NCI-H1105 treated with DMSO at 0.1 percent for 48 hours (cell line): Measurements from ENCODE around the gene PARD3.

Source experiments
- DNase-seq: peaks from one replicate; lab custom pipeline; 2025; lab: John Stamatoyannopoulos, UW

Gene PARD3

DNA sequence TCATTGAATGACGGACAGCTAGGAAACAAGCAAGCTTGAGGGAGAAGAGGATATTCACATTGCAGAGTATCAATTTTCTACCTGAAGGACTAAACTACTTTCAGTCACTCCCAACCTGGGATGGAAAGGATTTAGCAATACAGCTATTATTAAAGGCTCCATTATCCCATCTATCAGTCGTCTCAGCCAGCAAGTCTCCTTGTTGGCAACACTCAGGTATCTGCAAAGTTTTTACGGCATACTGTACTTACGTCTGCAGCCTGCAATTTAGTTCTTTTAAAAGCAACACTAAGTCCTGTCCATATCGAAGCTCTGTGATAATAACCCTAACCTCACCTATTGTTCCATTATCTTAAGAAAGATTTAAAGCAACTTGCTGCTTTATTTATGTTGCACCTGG, 689.4 kb downstream of the PARD3 start:
- no peak for DNase-seq

DNA sequence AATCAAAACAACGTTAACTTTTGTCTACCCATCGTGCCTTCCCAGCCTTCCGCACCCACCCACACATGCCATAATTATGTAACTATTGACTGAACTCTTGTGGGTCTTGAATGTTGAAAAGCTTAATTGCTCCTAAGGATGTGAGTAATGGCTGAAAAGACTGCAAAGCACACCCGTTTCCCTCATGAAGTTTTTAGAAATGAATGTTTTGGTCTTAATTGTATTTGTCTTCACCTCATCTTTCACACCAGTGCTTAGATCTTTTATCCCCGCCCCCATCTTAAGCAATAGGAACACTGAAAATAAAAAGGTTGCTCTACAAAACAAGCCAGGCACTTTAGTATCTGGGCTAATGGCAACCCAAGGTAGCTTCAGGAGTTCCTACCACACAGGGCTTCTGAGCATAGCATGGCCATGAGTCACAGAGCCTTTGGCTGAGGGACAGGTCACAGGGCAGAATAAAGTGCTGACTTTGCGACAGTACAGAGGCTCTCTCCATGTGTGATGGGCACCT, 690.5 kb downstream of the PARD3 start:
- peak; percentile 20 for DNase-seq

DNA sequence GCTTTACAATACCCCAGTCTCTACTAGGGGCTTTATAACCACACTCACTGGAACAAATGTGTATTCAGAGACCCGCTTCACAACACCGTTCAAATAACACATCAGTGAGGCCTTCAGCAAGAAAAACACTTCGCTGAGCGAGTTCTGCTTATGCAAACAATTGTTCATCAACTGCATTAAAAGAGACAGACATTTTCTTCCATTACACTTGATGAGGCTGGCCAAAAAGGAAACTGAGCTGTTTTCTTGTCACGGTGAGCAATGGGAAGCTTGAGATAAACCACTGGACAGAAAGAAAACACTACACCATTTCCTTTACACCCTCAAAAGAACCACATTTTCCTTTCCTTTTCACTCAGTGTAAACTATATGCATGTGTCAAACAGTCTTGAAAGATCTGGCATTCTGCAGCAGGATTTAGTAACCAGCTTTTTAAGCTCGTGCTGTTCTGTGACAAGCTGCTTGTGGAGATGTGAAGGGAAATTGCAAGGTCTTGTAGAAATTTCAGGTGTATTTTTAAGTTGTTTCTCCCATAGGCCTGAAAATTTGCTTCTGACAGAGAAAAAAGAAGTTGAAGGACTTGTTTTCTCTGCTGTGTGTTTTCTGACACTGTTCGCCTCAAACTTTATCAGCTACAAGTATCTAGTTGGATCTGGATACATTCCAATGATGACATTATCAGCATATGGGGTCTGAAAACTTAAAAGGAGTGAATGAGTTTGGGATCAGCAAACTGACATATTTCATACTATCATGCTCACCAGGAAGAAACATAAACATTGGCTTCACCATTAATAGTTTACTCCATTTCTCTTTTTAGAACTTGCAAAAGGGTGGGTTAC, 693.1 kb downstream of the PARD3 start:
- no peak for DNase-seq

DNA sequence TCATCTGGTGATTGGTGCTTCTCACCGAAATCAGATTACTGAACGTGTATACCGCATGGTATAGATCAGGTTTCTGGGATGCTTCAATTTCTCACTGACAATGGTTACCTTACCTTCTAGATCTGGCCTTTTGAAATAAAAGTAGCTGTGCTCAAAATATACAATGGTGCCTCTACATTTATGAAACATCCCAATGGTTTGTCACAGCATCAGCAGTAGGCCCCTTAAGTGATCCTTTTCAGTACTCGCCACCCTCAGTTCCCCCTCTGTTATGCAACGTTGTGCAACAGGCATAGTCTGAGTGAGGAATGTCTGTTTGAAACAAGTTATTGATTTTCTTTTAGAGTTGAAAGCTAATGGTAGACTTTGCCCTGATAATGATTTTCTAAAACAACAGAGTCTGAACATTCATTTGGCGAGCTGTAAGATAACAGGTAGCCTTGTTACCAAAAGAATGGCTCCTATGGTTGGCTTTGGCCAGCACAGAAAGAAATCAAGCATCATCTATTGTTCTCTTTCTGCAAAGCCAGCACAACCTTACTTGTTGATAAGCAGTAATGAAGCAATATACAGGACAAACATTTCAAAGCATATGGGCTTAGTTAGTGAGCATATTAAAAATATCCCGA, 693.9 kb downstream of the PARD3 start:
- DNase-seq, result no peak

DNA sequence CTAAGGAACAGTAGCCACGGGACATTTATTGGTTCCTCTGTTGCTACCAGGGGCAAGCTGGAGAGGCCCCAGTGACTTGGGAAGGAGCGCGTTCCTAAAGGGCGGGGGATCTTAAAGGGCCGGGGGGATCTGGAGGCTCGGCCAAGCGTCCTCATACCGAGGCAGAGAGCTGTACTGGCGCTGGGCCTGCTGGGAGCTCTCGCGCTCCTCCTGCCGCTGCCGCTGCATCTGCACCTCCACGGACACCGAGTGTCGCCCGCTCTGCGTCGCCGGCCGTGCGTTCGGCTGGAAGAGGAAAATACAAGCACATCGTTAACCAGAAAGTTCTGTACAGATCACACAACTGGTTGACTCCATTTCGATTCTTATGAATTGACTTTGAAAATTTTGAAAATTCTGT, 695.6 kb downstream of the PARD3 start:
- no peak for DNase-seq

DNA sequence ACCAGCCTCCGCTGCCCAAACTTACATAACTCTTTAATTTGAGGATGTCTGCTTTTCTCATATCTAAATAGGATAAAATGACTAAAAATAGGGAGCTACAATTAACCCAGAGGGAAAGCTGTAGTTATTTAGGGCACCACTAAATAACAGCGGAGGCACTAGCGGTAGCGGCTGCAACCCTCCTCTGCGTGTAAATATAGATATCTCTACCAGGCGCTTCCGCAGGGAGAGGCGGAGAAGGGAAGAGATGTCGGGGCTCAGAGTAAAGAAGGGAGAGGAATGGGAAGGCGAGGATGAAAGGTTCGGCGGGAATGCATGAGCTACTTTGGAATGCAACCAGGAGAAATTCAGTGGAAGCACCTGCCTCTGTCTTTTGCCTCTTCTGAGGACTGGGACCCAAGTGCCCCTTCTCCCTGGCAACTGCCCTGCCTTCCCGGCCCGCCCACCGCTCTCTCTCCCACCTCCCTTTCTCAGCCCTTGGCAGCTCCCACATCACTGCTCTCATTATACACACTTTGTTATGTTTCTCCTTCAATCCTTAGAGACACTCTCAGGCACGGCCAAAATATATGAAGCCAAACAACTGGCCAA, 698.3 kb downstream of the PARD3 start:
- DNase-seq, result no peak

DNA sequence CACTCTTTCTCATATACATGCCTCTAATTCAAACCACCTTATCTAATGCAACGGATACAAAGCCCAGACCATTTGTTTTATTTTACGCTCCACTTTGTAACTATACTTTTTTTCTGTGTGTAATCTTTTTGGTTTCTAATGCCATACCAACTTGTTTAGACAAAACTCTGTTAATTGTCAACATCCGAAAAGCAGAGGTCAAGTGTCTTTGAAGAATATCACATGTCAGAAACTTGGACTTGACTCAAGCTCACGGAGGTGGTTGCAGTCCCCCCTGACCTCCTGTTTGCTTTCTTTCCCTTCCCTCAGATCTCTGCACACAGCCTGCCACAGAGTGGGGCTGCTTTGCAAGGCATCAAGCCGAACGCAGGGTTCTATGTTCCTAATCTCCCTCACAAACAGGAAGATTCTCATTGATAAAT, 698.9 kb downstream of the PARD3 start:
- peak; percentile 72 for DNase-seq

DNA sequence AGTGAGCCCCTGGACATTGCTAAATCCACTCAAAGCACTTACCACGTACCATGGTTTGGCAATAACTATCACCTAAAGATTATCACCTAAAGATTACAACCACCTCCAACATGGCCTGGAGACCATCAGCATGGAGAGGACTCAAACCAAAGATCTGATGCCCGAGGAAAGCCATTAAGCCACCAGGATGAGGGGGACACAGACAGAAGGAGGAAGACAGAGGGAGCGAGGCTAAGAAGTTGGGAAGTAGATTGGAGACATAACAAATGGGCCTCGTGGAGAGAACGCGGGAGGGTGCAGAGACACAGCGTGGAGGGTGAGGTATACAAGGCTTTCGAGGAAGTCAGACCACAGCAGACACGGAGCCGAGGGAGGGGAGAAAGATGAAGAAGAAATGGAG, 700.2 kb downstream of the PARD3 start:
- DNase-seq, result no peak

DNA sequence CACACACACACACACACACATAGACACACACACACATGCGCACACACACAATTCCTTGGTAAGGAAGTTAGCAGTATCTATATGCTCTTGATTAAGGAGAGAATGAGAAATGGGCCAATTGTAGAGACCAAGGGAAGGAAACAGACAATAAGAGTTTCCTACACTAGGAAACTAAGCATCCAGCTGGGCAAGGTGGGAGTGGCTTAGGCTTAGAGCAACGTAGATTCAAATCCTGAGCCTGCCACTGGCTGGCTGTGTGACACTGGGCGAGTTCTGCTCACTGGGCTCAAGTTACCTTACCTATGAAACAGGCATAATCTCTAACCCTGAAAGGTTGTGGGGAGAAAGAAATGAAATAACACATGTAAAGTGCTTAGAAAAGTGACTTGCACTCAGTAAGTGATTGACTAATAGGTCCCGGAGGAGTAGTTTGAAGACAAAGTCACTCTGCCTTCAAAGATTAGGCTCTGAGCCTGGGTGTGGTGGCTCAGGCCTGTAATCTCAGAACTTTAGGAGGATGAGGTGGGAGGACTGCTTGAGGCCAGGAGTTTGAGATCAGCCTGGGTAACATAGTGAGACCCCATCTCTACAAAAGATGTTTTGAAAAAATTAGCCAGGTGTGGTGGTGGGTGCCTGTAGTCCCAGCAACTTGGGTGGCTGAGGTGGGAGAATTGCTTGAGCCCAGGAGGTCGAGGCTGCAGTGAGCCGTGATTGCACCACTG, 701.4 kb downstream of the PARD3 start:
- no peak for DNase-seq

DNA sequence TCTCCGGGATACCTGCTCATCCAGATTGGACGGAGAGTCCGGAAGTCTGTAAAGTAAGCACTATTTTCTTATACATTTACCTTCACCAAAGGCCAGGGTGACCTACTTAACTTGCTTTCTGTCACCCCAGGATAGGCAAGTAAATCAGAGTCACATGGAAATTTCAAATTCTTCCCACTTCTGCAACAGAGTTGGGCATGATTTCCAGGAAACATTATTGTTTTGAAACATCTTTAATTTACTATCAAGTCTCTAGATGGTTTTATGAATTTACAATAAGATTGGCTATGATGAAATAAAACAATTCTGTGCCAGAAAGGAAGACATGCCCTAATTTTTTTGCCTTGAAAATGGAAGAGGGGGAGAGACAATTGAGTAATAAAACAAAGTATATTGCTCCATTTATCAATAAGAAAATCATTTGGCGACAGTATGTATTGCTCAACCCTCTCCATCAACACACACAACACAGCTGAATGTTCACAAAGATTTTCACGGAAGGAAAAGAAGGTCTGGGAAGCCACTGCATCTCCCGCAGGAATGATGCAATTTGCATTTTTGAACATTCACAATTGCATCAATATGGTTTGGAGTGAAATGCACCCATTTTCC, 702.8 kb downstream of the PARD3 start:
- no peak for DNase-seq

DNA sequence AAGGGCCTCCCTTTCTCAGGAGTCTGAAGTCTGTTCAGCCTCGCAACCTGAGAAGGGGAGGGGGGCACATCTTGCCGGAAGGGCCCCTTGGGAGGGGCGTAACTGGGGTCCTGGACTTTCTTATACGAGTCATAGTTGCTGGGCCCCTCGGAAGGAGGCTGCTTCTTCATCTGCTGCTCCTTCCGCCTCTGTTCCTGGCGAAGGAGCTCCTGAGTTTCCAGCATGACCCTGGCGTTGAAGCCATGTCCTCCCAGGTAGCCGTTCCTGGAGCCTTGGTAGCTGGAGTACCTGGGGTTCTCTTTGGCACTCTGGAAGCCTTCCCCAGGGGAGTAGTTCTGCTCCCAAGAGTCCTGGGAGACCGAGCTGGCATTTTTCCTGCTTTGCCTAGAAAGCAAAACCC, 703.9 kb downstream of the PARD3 start:
- DNase-seq, result no peak

DNA sequence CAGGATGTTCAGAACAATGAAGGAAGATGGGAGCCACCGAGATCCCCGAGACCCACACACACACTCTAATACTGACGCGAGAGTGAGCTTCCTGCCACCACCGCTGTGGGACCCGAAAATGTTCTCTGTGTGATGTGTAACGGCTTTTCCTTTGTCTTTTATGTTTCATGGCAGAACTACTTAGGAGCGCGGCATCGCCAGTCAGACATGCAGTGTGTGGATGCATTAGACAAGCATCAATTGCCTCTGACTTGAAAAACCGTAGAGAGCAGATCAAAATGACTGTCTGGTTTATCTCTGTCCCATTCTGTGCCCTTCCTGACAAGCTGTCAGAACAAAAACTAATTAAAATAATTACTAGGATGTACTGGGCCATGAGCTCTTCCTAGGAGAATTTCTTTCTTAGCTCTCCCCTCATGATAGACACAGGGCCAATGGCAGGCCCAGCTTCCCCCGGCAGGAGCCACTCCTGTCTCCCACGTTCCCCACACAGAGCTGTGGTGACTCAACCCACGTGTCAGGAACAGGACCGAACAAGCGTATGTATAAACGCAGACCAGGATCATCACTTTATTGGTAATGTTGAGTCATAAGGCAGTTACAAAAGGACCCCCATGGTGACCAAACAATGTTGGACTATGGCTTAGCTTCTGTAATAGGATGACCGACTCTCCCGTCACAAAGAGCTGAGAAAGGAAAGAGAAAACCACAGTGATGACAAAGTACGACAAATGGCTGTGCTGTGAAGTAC, 705.0 kb downstream of the PARD3 start:
- DNase-seq, result no peak

DNA sequence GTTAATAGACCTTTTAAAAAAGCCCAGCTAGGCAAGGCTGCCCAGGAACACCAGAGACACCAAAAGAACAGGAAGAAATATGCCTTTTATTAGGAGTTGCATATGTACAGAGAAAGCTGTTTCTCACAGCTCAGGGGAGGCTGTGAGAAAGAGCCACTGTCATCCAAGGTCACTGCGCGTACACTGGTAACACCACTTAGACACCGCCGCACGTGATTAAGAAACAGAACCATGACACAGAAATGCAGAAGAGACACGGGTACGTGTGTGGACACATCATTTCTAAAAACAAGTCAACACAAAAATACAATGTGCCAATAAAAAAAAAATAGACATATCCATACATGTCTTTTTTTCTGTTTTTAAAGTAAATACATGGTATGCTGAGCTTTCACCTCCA, 705.6 kb downstream of the PARD3 start:
- DNase-seq, result no peak

DNA sequence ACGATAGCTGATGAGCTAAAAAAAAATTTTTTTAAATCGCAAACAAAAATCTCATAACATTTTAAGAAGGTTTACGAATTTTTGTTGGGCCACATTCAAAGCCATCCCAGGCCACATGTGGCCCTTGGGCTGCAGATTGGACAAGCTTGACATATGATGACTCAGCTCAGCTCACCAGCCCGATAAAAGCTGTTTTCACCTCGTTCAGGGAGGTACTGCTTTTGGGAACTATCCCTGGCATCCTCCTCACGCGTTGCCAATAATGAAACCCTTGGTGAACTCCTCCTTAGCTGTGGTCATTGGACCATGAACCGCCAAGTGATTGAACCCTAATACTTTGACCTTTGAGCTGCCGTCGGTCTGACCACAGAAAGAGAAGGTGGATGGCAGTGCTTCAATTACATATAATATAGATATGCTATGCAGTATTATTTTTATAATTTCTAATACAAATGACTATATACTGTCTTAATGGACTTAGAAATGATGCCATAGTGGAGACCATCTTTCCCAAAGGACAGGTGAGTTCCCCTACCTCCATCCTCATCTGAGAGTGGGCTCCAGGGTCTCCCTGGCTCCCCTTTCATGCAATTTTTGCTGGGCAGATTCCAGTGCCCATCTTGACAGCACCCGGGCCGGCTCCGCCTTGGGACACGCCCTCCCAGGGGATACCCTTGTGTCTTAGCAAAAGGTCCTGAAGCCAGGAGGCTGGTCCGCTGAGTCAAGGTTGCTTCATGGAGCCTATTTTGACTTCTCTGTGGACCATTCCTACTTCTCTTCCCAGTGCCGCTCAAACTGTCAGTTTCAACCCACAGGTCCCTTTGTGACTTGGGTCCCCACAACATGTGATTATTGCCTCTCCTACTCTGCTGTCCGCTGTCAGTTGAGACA, 707.2 kb downstream of the PARD3 start:
- no peak for DNase-seq

DNA sequence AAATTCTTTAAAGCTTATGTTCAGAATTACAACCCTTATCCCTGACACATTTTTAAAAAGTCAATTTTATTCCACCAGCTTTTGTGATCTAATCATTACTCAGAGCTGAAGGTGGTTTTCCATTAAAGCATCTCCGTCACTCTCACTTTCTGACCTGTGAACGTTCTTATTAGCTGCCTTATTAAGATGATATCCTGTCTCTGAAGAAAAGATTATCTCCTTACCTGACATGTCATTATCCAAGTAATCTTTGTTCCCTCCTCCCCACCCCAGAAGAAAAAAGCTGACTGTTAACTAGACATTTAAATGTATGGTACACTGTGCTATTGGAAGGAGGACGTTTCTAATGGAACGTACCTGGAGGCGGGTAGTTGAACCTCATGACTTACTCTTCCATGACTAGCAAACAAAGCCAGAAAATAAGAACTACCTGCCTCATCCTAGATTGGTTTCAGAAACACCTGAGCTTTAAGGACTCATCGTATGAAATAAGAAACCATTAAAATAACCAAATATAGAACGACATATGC, 708.7 kb downstream of the PARD3 start:
- DNase-seq, result no peak

DNA sequence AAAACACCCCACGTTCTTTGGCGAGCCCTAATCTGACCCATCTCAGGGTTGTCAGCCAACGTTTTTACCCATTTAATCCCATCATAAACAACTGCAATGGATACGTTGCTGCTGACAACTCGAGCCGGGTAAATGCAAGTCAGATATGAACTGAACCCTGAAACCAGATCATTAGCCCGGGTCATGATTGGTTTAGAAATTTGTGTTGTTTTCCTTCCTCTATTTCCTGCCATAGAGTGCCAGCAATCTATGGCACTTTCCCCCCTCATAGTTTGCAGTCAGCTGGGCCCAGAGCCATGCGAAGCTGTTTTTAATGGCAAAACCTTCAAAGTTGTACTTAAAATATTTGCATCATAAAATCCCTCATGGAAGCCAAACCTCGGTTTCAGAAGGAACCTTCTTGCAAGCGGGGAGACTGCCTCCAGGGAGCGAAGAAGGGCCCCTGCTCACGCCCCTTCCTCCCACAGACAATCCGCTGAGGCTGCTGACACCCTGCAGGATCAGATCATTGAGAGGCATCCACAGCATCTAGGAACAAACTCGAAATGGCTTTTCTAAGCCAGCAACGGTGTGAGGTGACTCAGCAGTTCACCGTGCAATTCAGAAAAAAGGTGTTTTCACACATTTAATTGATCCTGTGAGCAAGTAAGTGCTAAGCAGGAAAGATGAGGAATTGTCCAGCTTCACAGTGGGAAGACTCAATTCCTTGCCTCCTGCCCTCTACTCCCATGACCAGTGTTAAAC, 710.1 kb downstream of the PARD3 start:
- no peak for DNase-seq

DNA sequence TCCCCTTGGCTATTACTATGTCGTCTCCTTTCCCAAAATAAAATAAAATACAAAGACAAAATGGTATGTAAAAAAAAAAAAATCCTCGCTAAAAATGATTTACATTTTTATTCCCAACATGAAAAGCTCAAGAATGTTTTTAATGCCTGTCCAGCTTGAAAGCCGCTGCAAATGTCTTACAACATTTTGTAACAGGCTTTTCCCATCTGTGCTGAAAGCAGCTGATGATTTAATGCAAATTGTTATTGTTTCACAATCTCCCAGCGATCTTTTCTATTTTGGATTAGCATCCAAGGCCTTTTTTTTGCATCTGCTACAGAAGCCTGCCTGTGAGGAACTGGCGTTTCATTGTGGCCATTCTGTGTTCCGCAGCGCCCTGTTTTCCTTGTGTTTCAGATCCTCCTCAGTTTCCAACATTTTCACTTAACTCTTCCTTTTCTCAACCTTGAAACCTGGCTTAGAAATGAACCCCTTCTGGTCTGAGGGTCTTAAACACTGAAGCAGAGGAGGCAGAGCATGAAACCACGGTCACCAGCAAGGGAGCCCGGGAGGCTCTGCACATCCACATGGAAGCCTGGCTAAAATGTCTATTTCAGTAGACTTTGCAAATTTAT, 712.1 kb downstream of the PARD3 start:
- DNase-seq, result no peak

DNA sequence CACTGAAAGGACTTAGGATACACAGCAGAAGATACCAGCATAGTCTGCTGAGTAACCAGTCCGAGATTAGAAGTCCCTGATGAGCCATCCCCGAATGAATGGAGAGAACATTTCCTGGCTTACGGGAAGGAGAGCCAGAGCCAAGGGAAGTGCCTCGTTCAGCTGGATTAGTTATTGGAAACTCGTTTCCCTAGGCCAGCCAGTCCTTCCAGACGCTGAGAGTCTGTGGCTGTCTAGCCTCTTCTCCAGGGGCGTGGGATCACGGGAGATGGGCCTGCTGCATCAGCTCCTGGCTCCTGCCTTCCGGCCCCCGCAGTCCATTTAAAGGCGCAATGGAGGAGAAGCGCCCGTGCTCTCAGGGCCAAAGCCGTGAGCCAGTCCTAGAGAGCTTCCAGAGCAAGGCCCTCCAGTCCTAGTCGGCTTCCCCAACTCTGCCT, 712.8 kb downstream of the PARD3 start:
- no peak for DNase-seq

DNA sequence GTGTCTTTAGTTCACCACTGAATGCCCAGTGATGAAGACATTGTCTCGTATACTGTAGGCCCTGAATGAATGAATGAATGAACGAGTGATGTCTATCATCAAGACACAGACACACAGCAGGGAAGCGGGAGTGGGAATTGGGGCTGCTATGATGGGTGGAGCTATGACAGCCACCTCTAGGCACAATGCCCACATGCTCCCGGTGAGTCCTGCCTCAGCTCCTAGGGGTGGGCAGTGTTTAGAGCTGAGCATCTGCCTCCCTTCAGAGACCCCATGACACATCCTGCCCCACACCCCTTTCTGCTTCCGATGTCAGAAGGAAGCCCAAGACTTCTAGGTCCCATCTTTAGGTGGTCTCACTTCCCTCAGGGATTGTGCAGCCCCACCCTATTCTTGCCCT, 714.1 kb downstream of the PARD3 start:
- no peak for DNase-seq
